ENCODE data around the gene FYN.

FYN gene

GRCh38 chr6:111922454-111923297, 49.4 kb upstream of the FYN start (continued):
- TF ChIP-seq OVOL3 (tag by site-specific recombination; IDR thresholded peaks at IDR 0.05) (peak; percentile 90), ZNF692 (tag by site-specific recombination; IDR thresholded peaks at IDR 0.05) (peak; percentile 62), KLF17 (tag by site-specific recombination; IDR thresholded peaks at IDR 0.05) (no peak), ZNF138 (tag by site-specific recombination; IDR thresholded peaks at IDR 0.05; ENCODE audit: borderline replicate concordance) (no peak), ZNF404 (tag by site-specific recombination; IDR thresholded peaks at IDR 0.05) (no peak)

- POLR2A ChIA-PET = no interaction called here
- CTCF ChIA-PET = interaction anchor here (1.3 kb wide), 1 partner anchor 11 kb away, joined by 3 read pairs; no protein-coding TSS in a partner anchor
- H3K36me3 ChIP-seq (ENCODE audit: control insufficient read depth in 2 of 2, insufficient read depth in 1 of 2, low read length in 2 of 2) = no peaks in the 10 kb centered on the region
- no peak overlapping the region for H3K27ac ChIP-seq (ENCODE audit: extremely low read depth, low read depth, low read length)
- peaks cover 20% of the 10 kb centered on the region for H3K4me1 ChIP-seq (ENCODE audit: control insufficient read depth, insufficient read depth, low read length)
- H3K4me3 ChIP-seq (ENCODE audit: low read depth, low read length) = no peak overlapping the region
- H3K9me3 ChIP-seq (ENCODE audit: control insufficient read depth, insufficient read depth, low read depth, low read length) = no peaks in the 10 kb centered on the region
- TF ChIP-seq SP2 (tag by site-specific recombination; IDR thresholded peaks at IDR 0.05) = no peak
- TF ChIP-seq GLIS1 (tag by site-specific recombination; IDR thresholded peaks at IDR 0.05) = peak; percentile 56
- no peak for TF ChIP-seq ZNF624 (tag by site-specific recombination; IDR thresholded peaks at IDR 0.05)
These were observed 47.9 kb upstream of the FYN start for GRCh38 chr6:111921103-111921502.

GRCh38 chr6:111920578-111920977, 47.3 kb upstream of the FYN start:
- no peaks in the 10 kb centered on the region for H3K9me3 ChIP-seq (ENCODE audit: control insufficient read depth, insufficient read depth, low read depth, low read length)
- no peaks in the 10 kb centered on the region for H3K36me3 ChIP-seq (ENCODE audit: control insufficient read depth in 2 of 2, insufficient read depth in 1 of 2, low read length in 2 of 2)
- H3K4me3 ChIP-seq (ENCODE audit: low read depth, low read length) = no peak overlapping the region
- H3K4me1 ChIP-seq (ENCODE audit: control insufficient read depth, insufficient read depth, low read length) = peaks cover 20% of the 10 kb centered on the region
- POLR2A ChIA-PET = no interaction called here
- H3K27ac ChIP-seq (ENCODE audit: extremely low read depth, low read depth, low read length) = no peak overlapping the region
- CTCF ChIA-PET = interaction anchor here (0.6 to 1.3 kb wide), 2 partner anchors 11 to 1812 kb away, joined by 3 to 7 read pairs; no protein-coding TSS in a partner anchor
- TF ChIP-seq ZNF394 (tag by site-specific recombination; IDR thresholded peaks at IDR 0.05; ENCODE audit: borderline replicate concordance) = no peak
- TF ChIP-seq ZBTB17 (tag by site-specific recombination; IDR thresholded peaks at IDR 0.05) = peak; percentile 32; the same call in 1 of the 2 replicates
- TF ChIP-seq PRDM6 (tag by site-specific recombination; IDR thresholded peaks at IDR 0.05) = peak; percentile 58
- TF ChIP-seq ZNF843 (tag by site-specific recombination; IDR thresholded peaks at IDR 0.05) = peak; percentile 35; the same call in 1 of the 2 replicates

- POLR2A ChIA-PET = no interaction called here
- Histone ChIP-seq H3K36me3 (ENCODE audit: control insufficient read depth in 2 of 2, insufficient read depth in 1 of 2, low read length in 2 of 2) (no peaks in the 10 kb centered on the region), H3K27ac (ENCODE audit: extremely low read depth, low read depth, low read length) (no peak overlapping the region), H3K9me3 (ENCODE audit: control insufficient read depth, insufficient read depth, low read depth, low read length) (no peaks in the 10 kb centered on the region), H3K4me1 (ENCODE audit: control insufficient read depth, insufficient read depth, low read length) (peaks cover 20% of the 10 kb centered on the region), H3K4me3 (ENCODE audit: low read depth, low read length) (no peak overlapping the region)
- CTCF ChIA-PET = no interaction called here
- TF ChIP-seq ZNF549 (tag by site-specific recombination; IDR thresholded peaks at IDR 0.05) (no peak), BCL11A (tag by site-specific recombination; IDR thresholded peaks at IDR 0.05; ENCODE audit: low read depth) (no peak), ZNF16 (tag by site-specific recombination; IDR thresholded peaks at IDR 0.05; ENCODE audit: low read depth) (no peak), ZFP69B (tag by site-specific recombination; IDR thresholded peaks at IDR 0.05) (no peak), ZNF280C (tag by site-specific recombination; IDR thresholded peaks at IDR 0.05) (no peak), ZNF362 (tag by site-specific recombination; IDR thresholded peaks at IDR 0.05) (no peak), ZNF248 (tag by site-specific recombination; IDR thresholded peaks at IDR 0.05) (no peak), PBX3 (CRISPR knock-in tag; IDR thresholded peaks at IDR 0.05) (no peak)
These were observed 45.6 kb upstream of the FYN start for GRCh38 chr6:111918825-111919224.

Measured in HEK293 (cell line).